Measurements from ENCODE around the gene NNAT.

- TF ChIP-seq CTCF (IDR thresholded peaks at IDR 0.05; ENCODE audit: borderline replicate concordance, extremely low read depth, low read length, poor library complexity, severe bottlenecking) (no peak), EZH2 (IDR thresholded peaks at IDR 0.05; ENCODE audit: borderline replicate concordance, low read depth, low read length, severe bottlenecking) (no peak)
Measured at GRCh38 chr20:37518606-37519507, 2.2 kb upstream of the NNAT start.
